Kidney (tissue), 14 donors: ENCODE measurements around the gene ABHD16B. TPM values are rescaled to one million over a fixed set of nuclear protein-coding genes. Genes with fewer than 3 reads are reported as not detected.

Experiments
- DNase-seq, 5 donors: peaks; one replicate each; pipeline ENCODE4 v3.0.0-alpha.2; 2013 to 2020
- FAIRE-seq: peaks from 2 replicates; lab custom pipeline; 2012; peaks lifted over from hg19 to GRCh38; lab: Jason Lieb, UNC
- H3K27ac ChIP-seq, 2 donors: one replicate each; pipeline ENCODE4 v1.7.0; 2013; ENCODE audit warnings: low read depth in 2 of 2, low read length in 2 of 2, inconsistent platforms in 1 of 2
- H3K27me3 ChIP-seq: one replicate; pipeline ENCODE4 v1.7.1; 2013; ENCODE audit warnings: low read length, inconsistent platforms; ENCODE audit not compliant: control insufficient read depth, insufficient read depth
- H3K36me3 ChIP-seq, 3 donors: one replicate each; pipeline versions ENCODE4 v1.7.0 to v1.7.1; 2013; ENCODE audit warnings: low read length in 3 of 3, control low read depth in 1 of 3, inconsistent platforms in 1 of 3; ENCODE audit not compliant: insufficient read depth in 3 of 3, control insufficient read depth in 2 of 3
- H3K4me1 ChIP-seq, 3 donors: one replicate each; pipeline versions ENCODE4 v1.7.0 to v1.7.1; 2013; ENCODE audit warnings: low read length in 3 of 3, inconsistent platforms in 1 of 3, low read depth in 1 of 3; ENCODE audit not compliant: control insufficient read depth in 2 of 3, insufficient read depth in 2 of 3
- H3K4me3 ChIP-seq, 3 donors: one replicate each; pipeline versions ENCODE4 v1.7.0 to v1.8.1; 2013; ENCODE audit warnings: low read length in 3 of 3, control low read depth in 1 of 3, inconsistent platforms in 1 of 3
- H3K9ac ChIP-seq, 3 donors: one replicate each; pipeline versions ENCODE4 v1.7.0 to v1.7.1; 2013; ENCODE audit warnings: low read length in 3 of 3, control low read depth in 1 of 3, inconsistent platforms in 1 of 3
- H3K9me3 ChIP-seq, 3 donors: one replicate each; pipeline versions ENCODE4 v1.7.0 to v1.7.1; 2013; ENCODE audit warnings: low read length in 3 of 3, control low read depth in 1 of 3, inconsistent platforms in 1 of 3; ENCODE audit not compliant: control insufficient read depth in 2 of 3, insufficient read depth in 1 of 3
- intact Hi-C: fragments of 100-400 bp; cut with DNase I; formaldehyde crosslinking; loops from one replicate; pipeline ENCODE4 v1.11.1; 2022
- polyA plus RNA-seq: library from polyadenylated mRNA; stranded (reverse); fragments of 350-450 nt; fragmentation: Illumina TruSeq; extraction: RNeasy Lipid Tissue Mini Kit (QIAGEN cat#74804); gene quantifications from one replicate; pipeline ENCODE4 v1.2.3, GENCODE V29; 2014; ENCODE audit warnings: low read depth, low replicate concordance; ENCODE audit not compliant: insufficient read depth
- total RNA-seq: library from RNA; stranded (reverse); fragmentation: NEBNext Ultra II Directional; extraction: Animal tissue kit (Norgen Biotek cat#: 25700); gene quantifications from one replicate; pipeline ENCODE4 v1.2.1, GENCODE V29; 2021
- TF ChIP-seq, protein P1 (sequence below): IDR thresholded peaks from 3 replicates; pipeline ENCODE4 v1.5.1; 2012; ENCODE audit warnings: mild to moderate bottlenecking, moderate library complexity, borderline replicate concordance; ENCODE audit not compliant: insufficient read depth; ENCODE audit errors: extremely low read depth
- donor health status: control.
- donor health status: control.
- donor health status: control.
- donor health status: control.
- donor health status: control.
- donor health status: DM: yes; HTN: yes; CAD: no.
- donor health status: Normal renal cell carcinoma (clear cell type).

The ABHD16B gene
- total and polyA plus RNA-seq, 2 donors from 2014 or later, result not detected

DNA sequence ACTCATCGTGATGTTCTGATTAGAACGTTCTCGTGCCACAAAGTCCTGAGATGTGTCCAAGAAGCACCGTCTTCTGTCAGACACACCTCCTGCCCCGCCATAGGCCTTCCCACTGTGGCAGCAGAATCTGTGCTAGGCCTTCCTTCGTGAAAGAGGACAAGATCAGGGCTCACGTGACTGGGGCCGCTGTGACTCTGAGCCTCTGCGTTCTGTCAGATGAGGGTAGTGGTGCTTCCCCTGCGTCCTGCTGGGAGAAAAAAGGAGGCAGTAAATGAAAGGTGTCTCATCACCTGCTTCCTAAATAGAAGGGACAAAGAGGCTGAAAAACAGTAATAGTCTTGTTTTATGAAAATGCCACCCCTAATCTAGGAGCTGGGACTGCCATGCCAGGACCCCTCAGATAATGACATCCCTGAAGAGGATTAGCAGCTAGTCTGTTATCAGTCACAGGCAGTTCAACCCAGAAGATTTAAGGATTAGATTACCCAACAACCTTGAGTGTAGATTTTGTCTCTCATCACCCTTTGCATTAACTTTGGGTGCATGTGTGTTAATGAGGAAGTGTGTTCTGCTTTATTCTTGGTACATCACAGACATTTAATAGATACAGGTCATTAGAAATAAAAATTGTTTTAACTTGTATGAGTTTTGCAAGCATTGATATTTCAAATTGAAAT lies 37.7 kb downstream of the ABHD16B start:
- H3K4me3 ChIP-seq, result no peak overlapping the region
- H3K27ac ChIP-seq, result no peak overlapping the region
- H3K4me1 ChIP-seq, result peaks cover 0 to 16% (median 0%) of the 10 kb centered on the region in 3 donors
- no peak overlapping the region for H3K9ac ChIP-seq
- no peaks in the 10 kb centered on the region for H3K27me3 ChIP-seq
- no peaks in the 10 kb centered on the region for H3K9me3 ChIP-seq
- TF ChIP-seq, protein P1, sequence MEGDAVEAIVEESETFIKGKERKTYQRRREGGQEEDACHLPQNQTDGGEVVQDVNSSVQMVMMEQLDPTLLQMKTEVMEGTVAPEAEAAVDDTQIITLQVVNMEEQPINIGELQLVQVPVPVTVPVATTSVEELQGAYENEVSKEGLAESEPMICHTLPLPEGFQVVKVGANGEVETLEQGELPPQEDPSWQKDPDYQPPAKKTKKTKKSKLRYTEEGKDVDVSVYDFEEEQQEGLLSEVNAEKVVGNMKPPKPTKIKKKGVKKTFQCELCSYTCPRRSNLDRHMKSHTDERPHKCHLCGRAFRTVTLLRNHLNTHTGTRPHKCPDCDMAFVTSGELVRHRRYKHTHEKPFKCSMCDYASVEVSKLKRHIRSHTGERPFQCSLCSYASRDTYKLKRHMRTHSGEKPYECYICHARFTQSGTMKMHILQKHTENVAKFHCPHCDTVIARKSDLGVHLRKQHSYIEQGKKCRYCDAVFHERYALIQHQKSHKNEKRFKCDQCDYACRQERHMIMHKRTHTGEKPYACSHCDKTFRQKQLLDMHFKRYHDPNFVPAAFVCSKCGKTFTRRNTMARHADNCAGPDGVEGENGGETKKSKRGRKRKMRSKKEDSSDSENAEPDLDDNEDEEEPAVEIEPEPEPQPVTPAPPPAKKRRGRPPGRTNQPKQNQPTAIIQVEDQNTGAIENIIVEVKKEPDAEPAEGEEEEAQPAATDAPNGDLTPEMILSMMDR, result no peak
- H3K36me3 ChIP-seq, result no peaks in the 10 kb centered on the region
- intact Hi-C loops, result no loop called here
- FAIRE-seq (no peak), DNase-seq (no peak)

DNA sequence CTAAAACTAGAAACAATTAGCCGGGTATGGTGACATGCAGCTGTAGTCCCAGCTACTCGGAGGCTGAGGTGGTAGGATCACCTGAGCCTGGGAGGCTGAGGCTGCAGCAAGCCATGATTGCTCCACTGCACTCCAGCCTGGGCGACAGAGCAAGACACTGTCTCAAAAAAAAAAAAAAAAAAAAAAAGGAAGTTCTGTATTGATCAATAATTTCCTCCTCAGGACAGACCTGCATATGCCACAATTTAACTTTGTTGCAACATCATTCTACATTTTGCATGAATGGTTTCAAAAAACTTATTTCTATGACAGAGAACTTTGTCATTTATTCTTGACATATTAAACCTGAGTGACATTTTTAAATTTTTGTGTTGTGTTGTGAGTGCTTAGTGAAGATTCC lies 39.1 kb downstream of the ABHD16B start:
- H3K27ac ChIP-seq, result no peak overlapping the region
- H3K4me1 ChIP-seq, result peaks cover 0 to 13% (median 0%) of the 10 kb centered on the region in 3 donors

DNA sequence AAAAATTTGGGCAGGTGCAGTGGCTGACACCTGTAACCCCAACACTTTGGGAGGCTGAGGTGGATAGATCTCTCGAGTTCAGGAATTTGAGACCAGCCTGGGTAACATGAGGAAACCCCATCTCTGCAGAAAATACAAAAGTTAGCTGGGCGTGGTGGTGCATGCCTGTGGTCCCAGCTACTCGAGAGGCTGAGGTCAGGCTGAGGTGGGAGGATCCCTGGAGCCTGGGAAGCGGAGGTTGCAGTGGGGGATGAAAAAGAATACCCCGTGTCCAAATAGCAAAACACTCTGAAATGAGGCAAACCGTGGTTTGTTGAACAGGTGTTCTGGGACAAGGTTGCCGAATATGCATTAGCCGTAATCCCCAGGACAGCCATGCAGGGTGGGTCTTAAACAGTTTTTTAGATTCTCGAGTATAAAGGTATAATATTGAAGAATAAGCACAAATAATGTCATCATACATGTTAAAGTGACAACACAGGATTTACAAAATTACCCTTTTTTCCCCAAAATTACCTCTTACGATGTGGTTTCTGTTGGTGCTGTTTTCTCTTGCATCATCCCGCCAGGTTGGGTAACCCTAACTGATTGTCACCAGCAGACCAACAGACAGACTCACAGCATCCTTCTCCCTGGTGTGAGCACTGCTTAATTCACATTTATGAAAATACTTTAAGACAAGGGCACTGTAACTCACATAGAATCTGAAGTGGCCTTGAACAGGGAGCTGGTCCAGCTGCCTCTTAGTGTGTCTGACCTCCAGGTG lies 42.7 kb downstream of the ABHD16B start:
- no peak overlapping the region for H3K9ac ChIP-seq
- H3K4me1 ChIP-seq, result peaks cover 0 to 6% (median 4%) of the 10 kb centered on the region in 3 donors
- intact Hi-C loops, result no loop called here
- no peaks in the 10 kb centered on the region for H3K36me3 ChIP-seq
- TF ChIP-seq, protein P1, result no peak
- no peak overlapping the region for H3K4me3 ChIP-seq
- FAIRE-seq (no peak), DNase-seq (no peak)
- H3K9me3 ChIP-seq, result no peaks in the 10 kb centered on the region
- no peak overlapping the region for H3K27ac ChIP-seq
- H3K27me3 ChIP-seq, result no peaks in the 10 kb centered on the region

More for the DNA sequence above, 39.1 kb downstream of the ABHD16B start:
- DNase-seq (no peak), FAIRE-seq (no peak)
- Histone ChIP-seq H3K36me3 (no peaks in the 10 kb centered on the region), H3K9ac (no peak overlapping the region), H3K4me3 (no peak overlapping the region), H3K27me3 (no peaks in the 10 kb centered on the region), H3K9me3 (no peaks in the 10 kb centered on the region)
- intact Hi-C loops, result no loop called here
- TF ChIP-seq, protein P1, result no peak
